Measurements from ENCODE around the gene PCDH1.
A peak's percentile ranks its signal among the peaks of the same experiment; 100 is the strongest.

Gene PCDH1

DNA sequence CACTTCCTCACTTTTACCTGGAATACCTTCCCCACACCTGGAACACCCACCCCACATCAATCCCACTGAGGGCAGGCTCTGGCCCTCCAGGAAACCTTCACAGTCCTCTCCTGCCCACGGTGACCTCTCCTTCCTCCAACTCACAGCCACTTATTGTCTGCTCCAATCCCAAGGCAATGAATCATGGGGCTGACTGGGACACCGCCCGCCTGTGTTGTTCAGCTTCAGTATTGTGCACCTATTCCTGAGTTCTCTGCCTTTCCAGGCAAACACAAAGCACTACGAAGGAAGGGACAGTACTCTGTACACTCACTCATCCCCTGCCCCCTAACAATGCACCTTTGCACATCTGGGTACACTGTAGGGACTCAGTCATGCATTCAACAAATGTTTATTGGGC lies 7.3 kb downstream of the PCDH1 start:
- H3K36me3 ChIP-seq (ENCODE audit: control insufficient read depth in 1 of 2, insufficient read depth in 2 of 2, low read length in 2 of 2) = peaks cover 5% of the 10 kb centered on the region in 2 donors
- peaks cover 10% of the 10 kb centered on the region for H3K27me3 ChIP-seq (ENCODE audit: low read depth, low read length)
- no peaks in the 10 kb centered on the region for H3K9me3 ChIP-seq (ENCODE audit: control insufficient read depth in 1 of 2, low read length in 2 of 2)
- H3K4me3 ChIP-seq (ENCODE audit: low read depth in 1 of 2, low read length in 2 of 2) = no peak overlapping the region
- H3K27ac ChIP-seq (ENCODE audit: low read length) = peak overlapping the region; percentile 37
- H3K4me1 ChIP-seq (ENCODE audit: control insufficient read depth in 1 of 2, insufficient read depth in 2 of 2, low read length in 2 of 2) = peaks cover 2 to 17% of the 10 kb centered on the region in 2 donors

DNA sequence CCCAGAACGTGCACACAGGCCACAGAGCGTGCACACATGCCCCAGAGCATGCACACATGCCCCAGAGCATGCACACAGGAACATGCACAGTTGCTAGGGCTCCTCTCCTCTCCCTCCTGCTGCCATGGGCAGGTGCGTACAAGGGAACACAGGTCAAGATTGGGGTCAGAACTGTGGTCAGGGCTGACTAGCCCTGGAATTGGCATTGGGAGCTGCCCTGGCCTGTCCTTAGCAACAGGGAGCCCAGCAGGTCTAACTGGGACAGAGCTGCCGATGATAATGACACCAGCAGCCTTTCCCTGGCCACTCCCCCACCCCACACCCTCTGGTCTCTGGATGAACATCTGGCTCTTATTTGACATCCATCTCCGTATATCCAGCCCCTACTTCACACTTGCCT lies 8.0 kb downstream of the PCDH1 start:
- peaks cover 5% of the 10 kb centered on the region in 2 donors for H3K36me3 ChIP-seq (ENCODE audit: control insufficient read depth in 1 of 2, insufficient read depth in 2 of 2, low read length in 2 of 2)
- peaks cover 6% of the 10 kb centered on the region for H3K27me3 ChIP-seq (ENCODE audit: low read depth, low read length)
- H3K4me3 ChIP-seq (ENCODE audit: low read depth in 1 of 2, low read length in 2 of 2) = no peak overlapping the region
- H3K27ac ChIP-seq (ENCODE audit: low read length) = peak overlapping the region; percentile 37
- peaks cover 0 to 20% of the 10 kb centered on the region in 2 donors for H3K4me1 ChIP-seq (ENCODE audit: control insufficient read depth in 1 of 2, insufficient read depth in 2 of 2, low read length in 2 of 2)
- no peaks in the 10 kb centered on the region for H3K9me3 ChIP-seq (ENCODE audit: control insufficient read depth in 1 of 2, low read length in 2 of 2)

DNA sequence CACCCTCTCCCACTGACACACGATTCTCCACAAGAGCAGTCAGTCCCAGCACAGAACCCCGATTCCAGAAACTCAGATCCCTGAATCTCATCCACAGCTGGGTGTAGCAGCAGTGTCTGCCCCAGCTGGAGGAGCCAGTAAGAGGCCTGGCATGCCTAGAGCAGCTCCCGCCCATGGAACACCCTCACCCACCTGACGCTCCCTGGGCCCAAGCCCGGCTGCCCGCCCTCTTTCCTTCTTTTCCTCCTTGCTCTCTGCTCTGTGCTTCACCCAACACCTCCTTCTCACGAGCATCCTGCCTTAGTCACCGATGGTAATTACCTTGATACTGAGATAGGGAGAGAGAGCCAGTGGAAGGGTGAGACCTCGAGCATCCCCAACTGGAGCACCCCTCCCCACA lies 8.7 kb downstream of the PCDH1 start:
- Histone ChIP-seq H3K4me3 (ENCODE audit: low read depth in 1 of 2, low read length in 2 of 2) (no peak overlapping the region), H3K27ac (ENCODE audit: low read length) (peak overlapping the region; percentile 64), H3K36me3 (ENCODE audit: control insufficient read depth in 1 of 2, insufficient read depth in 2 of 2, low read length in 2 of 2) (peaks cover 5 to 10% of the 10 kb centered on the region in 2 donors), H3K9me3 (ENCODE audit: control insufficient read depth in 1 of 2, low read length in 2 of 2) (no peaks in the 10 kb centered on the region), H3K27me3 (ENCODE audit: low read depth, low read length) (peaks cover 2% of the 10 kb centered on the region), H3K4me1 (ENCODE audit: control insufficient read depth in 1 of 2, insufficient read depth in 2 of 2, low read length in 2 of 2) (peaks cover 0 to 22% of the 10 kb centered on the region in 2 donors)

DNA sequence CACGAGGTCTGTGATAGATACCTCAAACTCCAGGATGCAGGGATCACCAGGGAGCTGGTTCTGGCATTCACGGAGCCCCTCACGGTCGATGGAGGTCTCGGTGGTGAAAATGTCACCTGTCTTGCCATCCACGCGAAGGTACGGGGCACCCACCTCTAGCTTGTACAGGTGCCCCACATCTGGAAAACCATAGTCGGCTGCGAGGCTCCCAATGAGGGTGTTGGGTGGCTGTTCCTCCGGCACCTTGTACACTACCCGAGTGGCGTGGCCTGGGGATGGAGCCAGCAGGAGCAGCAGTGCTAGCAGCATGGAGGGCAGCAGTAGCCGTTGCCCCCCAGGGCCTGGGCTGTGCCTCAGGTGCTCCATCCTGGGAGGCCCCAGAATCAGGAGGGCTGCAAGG lies 9.2 kb downstream of the PCDH1 start:
- Histone ChIP-seq H3K36me3 (ENCODE audit: control insufficient read depth in 1 of 2, insufficient read depth in 2 of 2, low read length in 2 of 2) (peaks cover 5 to 12% of the 10 kb centered on the region in 2 donors), H3K9me3 (ENCODE audit: control insufficient read depth in 1 of 2, low read length in 2 of 2) (no peaks in the 10 kb centered on the region), H3K27ac (ENCODE audit: low read length) (peak overlapping the region; percentile 64), H3K4me3 (ENCODE audit: low read depth in 1 of 2, low read length in 2 of 2) (no peak overlapping the region), H3K27me3 (ENCODE audit: low read depth, low read length) (no peaks in the 10 kb centered on the region), H3K4me1 (ENCODE audit: control insufficient read depth in 1 of 2, insufficient read depth in 2 of 2, low read length in 2 of 2) (peaks cover 0 to 22% of the 10 kb centered on the region in 2 donors)

DNA sequence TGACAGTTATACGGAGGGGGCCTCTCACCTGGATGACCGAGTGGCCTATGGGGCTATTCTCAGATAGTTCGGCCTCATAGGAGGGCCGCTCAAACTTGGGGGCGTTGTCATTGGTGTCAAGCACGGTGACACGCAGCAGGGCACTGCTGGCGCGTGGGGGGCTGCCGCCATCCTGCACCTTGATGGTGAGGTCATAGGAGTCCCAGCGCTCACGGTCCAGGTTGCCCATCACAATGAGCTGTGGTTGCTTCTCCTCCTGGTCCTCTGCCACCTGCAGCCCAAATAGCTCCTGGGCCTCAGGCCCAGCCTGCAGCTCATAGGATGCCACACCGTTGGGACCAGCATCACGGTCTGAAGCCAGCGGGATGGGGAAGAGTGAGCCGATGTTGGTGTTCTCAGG lies 9.7 kb downstream of the PCDH1 start:
- Histone ChIP-seq H3K27ac (ENCODE audit: low read length) (peak overlapping the region; percentile 64), H3K36me3 (ENCODE audit: control insufficient read depth in 1 of 2, insufficient read depth in 2 of 2, low read length in 2 of 2) (peaks cover 5 to 14% of the 10 kb centered on the region in 2 donors)

DNA sequence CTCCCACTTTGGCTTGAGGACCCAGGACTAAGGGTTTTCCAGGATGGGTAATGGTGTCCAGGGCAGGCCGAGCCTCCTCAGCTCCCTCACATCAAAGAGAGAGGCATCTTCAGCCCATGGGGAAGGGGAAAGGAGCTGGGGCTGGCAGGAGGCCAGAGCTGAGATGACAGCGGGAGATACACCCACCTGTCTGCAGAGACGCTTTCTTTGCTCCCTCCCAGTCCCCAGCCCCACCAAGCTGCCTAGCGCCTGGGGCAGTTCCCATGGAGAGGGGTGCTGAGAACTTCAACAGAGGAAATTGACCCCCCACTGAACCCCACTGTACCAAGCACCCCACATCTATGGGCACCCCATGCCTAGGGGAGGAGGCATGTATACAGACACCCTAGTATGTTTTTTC lies 10.6 kb downstream of the PCDH1 start:
- Histone ChIP-seq H3K4me3 (ENCODE audit: low read depth in 1 of 2, low read length in 2 of 2) (no peak overlapping the region), H3K4me1 (ENCODE audit: control insufficient read depth in 1 of 2, insufficient read depth in 2 of 2, low read length in 2 of 2) (peaks cover 0 to 22% of the 10 kb centered on the region in 2 donors), H3K36me3 (ENCODE audit: control insufficient read depth in 1 of 2, insufficient read depth in 2 of 2, low read length in 2 of 2) (peaks cover 5 to 14% of the 10 kb centered on the region in 2 donors), H3K9me3 (ENCODE audit: control insufficient read depth in 1 of 2, low read length in 2 of 2) (no peaks in the 10 kb centered on the region), H3K27ac (ENCODE audit: low read length) (peak overlapping the region; percentile 32), H3K27me3 (ENCODE audit: low read depth, low read length) (no peaks in the 10 kb centered on the region)

More for the DNA sequence above, 9.7 kb downstream of the PCDH1 start:
- Histone ChIP-seq H3K27me3 (ENCODE audit: low read depth, low read length) (no peaks in the 10 kb centered on the region), H3K4me3 (ENCODE audit: low read depth in 1 of 2, low read length in 2 of 2) (no peak overlapping the region), H3K4me1 (ENCODE audit: control insufficient read depth in 1 of 2, insufficient read depth in 2 of 2, low read length in 2 of 2) (peaks cover 0 to 22% of the 10 kb centered on the region in 2 donors), H3K9me3 (ENCODE audit: control insufficient read depth in 1 of 2, low read length in 2 of 2) (no peaks in the 10 kb centered on the region)

DNA sequence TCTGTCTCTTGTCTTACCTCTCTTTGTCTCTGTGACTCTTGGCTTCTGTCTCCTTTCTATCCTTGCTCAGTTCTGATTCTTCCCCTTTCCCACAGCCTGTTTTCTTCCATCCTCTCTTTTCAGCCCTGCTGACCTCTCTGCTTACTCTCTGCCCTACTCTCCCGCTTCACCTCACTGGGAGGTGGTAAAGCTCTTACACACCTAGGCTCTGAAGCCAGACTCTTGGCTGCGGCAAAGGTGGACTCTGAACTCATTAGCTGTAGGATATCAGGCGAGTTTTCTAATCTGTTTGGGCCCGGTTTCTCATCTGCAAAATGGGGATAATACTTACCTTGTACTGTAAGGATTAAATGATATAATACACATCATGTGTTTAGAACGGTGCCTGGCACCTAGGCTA lies 11.1 kb downstream of the PCDH1 start:
- Histone ChIP-seq H3K36me3 (ENCODE audit: control insufficient read depth in 1 of 2, insufficient read depth in 2 of 2, low read length in 2 of 2) (peaks cover 5 to 14% of the 10 kb centered on the region in 2 donors), H3K27me3 (ENCODE audit: low read depth, low read length) (no peaks in the 10 kb centered on the region), H3K4me1 (ENCODE audit: control insufficient read depth in 1 of 2, insufficient read depth in 2 of 2, low read length in 2 of 2) (peaks cover 0 to 22% of the 10 kb centered on the region in 2 donors), H3K9me3 (ENCODE audit: control insufficient read depth in 1 of 2, low read length in 2 of 2) (no peaks in the 10 kb centered on the region), H3K4me3 (ENCODE audit: low read depth in 1 of 2, low read length in 2 of 2) (no peak overlapping the region), H3K27ac (ENCODE audit: low read length) (peak overlapping the region; percentile 82)

DNA sequence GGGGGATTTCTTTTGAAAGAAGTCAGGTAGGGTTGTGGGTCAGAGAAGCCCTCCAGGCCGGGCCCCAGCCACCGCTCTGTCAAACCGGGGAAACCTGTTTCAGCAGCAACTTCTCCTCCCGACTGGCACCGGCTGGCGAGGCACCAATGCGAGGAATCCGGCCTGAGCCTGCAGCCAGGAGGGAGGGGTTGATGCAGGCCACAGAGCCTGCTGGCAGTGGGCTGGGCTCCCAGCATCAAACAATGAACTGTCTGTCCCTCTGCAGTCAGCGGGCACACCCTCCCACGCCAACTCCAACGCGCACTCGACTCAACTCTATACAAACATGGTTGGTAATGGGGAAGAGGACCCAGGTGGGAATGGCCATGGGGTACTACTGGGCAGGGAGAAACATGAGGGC lies 12.1 kb downstream of the PCDH1 start:
- no peaks in the 10 kb centered on the region for H3K27me3 ChIP-seq (ENCODE audit: low read depth, low read length)
- H3K4me3 ChIP-seq (ENCODE audit: low read depth in 1 of 2, low read length in 2 of 2) = no peak overlapping the region
- H3K36me3 ChIP-seq (ENCODE audit: control insufficient read depth in 1 of 2, insufficient read depth in 2 of 2, low read length in 2 of 2) = peaks cover 5 to 14% of the 10 kb centered on the region in 2 donors
- H3K9me3 ChIP-seq (ENCODE audit: control insufficient read depth in 1 of 2, low read length in 2 of 2) = no peaks in the 10 kb centered on the region
- peaks cover 0 to 16% of the 10 kb centered on the region in 2 donors for H3K4me1 ChIP-seq (ENCODE audit: control insufficient read depth in 1 of 2, insufficient read depth in 2 of 2, low read length in 2 of 2)
- H3K27ac ChIP-seq (ENCODE audit: low read length) = peak overlapping the region; percentile 82

DNA sequence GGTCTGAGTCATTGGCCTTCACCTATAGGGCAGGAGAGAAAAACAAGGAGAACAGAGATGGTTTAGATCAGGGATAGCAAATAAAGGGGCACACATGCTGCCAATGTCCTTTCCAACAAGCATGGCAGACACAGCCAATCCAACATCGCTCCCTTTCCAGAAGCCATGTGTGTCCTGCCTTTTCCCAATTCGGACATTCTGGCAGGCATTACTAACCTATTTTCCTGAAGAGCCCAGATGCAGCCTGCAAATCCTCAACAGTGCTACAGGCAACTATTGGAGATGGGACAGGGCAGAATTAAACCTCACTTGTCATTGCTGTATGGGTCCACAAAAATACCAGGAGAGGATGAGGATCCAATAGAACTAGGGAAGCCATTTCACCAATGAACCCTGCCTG lies 12.8 kb downstream of the PCDH1 start:
- Histone ChIP-seq H3K27me3 (ENCODE audit: low read depth, low read length) (no peaks in the 10 kb centered on the region), H3K4me1 (ENCODE audit: control insufficient read depth in 1 of 2, insufficient read depth in 2 of 2, low read length in 2 of 2) (peaks cover 0 to 12% of the 10 kb centered on the region in 2 donors), H3K27ac (ENCODE audit: low read length) (no peak overlapping the region), H3K36me3 (ENCODE audit: control insufficient read depth in 1 of 2, insufficient read depth in 2 of 2, low read length in 2 of 2) (peaks cover 5 to 14% of the 10 kb centered on the region in 2 donors), H3K4me3 (ENCODE audit: low read depth in 1 of 2, low read length in 2 of 2) (no peak overlapping the region), H3K9me3 (ENCODE audit: control insufficient read depth in 1 of 2, low read length in 2 of 2) (no peaks in the 10 kb centered on the region)

DNA sequence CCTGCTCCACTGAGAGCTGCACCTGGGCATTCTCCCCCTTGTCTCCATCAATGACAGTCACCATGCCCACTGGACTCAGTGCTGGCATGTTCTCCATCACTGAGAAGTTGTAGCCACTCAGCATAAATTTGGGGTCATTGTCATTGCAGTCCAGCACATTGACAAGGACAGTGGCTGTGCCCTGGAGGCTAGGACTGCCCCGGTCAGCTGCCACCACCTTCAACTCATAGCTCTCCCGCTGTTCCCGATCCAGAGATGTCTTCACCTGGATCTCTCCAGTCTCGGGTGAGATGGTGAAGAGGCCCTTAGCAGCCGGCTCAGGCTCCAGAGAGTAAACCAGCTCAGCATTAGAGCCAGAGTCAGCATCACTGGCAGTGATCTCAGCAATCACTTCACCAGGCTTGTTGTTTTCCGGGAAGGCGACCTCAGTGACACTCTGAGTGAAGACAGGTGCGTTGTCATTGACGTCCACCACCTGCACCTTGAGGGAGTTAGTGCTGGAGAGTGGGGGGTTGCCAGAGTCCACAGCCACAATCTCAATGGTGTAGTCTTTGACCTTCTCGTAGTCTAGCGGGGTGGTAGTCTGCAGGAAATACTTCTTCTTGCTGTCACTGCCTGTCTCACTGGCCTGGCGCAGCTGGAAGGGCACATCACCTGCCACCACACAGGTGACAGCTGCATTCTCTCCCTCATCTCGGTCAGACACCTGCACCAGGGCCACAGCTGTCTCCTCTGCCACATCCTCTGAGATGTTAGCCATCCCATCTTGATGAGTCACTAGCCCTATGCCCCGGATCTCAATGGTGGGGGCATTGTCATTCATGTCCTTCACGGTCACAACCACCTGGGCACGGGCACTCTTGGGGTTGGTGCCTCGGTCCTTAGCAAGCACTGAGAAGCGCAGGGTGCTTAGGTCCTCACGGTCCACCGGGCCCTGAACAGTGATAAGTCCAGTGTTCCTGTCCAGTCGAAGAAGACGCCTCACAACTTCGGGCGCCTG lies 13.5 kb downstream of the PCDH1 start:
- peaks cover 0 to 5% of the 10 kb centered on the region in 2 donors for H3K4me1 ChIP-seq (ENCODE audit: control insufficient read depth in 1 of 2, insufficient read depth in 2 of 2, low read length in 2 of 2)
- no peak overlapping the region for H3K4me3 ChIP-seq (ENCODE audit: low read depth in 1 of 2, low read length in 2 of 2)
- H3K9me3 ChIP-seq (ENCODE audit: control insufficient read depth in 1 of 2, low read length in 2 of 2) = no peaks in the 10 kb centered on the region
- H3K27ac ChIP-seq (ENCODE audit: low read length) = no peak overlapping the region
- peaks cover 5 to 16% of the 10 kb centered on the region in 2 donors for H3K36me3 ChIP-seq (ENCODE audit: control insufficient read depth in 1 of 2, insufficient read depth in 2 of 2, low read length in 2 of 2)
- H3K27me3 ChIP-seq (ENCODE audit: low read depth, low read length) = no peaks in the 10 kb centered on the region

DNA sequence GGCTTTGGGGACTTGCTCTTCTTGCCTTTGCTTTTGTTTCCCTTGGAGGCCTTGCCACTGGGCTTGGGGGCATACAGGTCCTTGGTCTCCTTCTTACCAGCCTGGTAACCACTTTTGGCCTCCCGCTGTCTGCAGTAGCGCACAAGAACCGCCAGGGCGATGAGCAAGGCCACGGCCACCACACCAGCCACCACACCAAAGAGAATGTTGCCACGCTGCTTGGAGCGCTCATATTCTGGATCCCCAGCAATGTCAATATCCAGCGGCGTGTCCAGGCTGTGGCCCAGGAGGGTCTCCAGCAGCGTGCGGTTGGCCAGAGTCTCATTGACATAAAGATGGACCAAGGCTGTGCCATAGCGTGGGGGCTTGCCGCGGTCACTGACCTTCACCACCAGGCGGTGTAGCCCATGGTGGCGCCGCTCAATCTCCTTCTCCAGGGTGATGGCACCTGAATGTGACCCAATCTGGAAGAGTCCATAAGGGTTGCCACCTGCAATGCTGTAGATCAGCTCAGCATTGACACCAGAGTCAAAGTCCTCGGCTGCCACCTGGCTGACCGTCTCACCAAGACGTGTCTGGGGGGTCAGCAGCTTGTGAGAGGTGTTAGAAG lies 14.5 kb downstream of the PCDH1 start:
- Histone ChIP-seq H3K27me3 (ENCODE audit: low read depth, low read length) (no peaks in the 10 kb centered on the region), H3K4me3 (ENCODE audit: low read depth in 1 of 2, low read length in 2 of 2) (no peak overlapping the region), H3K4me1 (ENCODE audit: control insufficient read depth in 1 of 2, insufficient read depth in 2 of 2, low read length in 2 of 2) (peaks cover 0 to 5% of the 10 kb centered on the region in 2 donors), H3K9me3 (ENCODE audit: control insufficient read depth in 1 of 2, low read length in 2 of 2) (no peaks in the 10 kb centered on the region), H3K36me3 (ENCODE audit: control insufficient read depth in 1 of 2, insufficient read depth in 2 of 2, low read length in 2 of 2) (peaks cover 4 to 14% of the 10 kb centered on the region in 2 donors), H3K27ac (ENCODE audit: low read length) (no peak overlapping the region)
